OCI-LY1 (cell line): ENCODE results near the gene PAQR8.

Experiments
- H2AFZ ChIP-seq: fragments of 200-600 bp; sonication (generic), shearing (Covaris generic); 2 replicates; pipeline ENCODE4 v1.6.0; 2014; ENCODE audit warnings: antibody characterized with exemption, mild to moderate bottlenecking, low read length
- H3F3A ChIP-seq: fragments of 200-600 bp; sonication (generic), shearing (Covaris generic); 2 replicates; pipeline ENCODE4 v1.6.0; 2014; ENCODE audit warnings: mild to moderate bottlenecking, antibody characterized with exemption, low read length, moderate library complexity; ENCODE audit not compliant: insufficient read depth
- H3K27ac ChIP-seq: fragments of 200-600 bp; sonication (generic); 2 replicates; pipeline ENCODE4 v1.5.1; 2014; ENCODE audit warnings: low read length, mixed run types, mild to moderate bottlenecking, low read depth; ENCODE audit not compliant: poor library complexity, severe bottlenecking
- H3K27me3 ChIP-seq: fragments of 200-600 bp; sonication (generic); 2 replicates; pipeline ENCODE4 v1.6.0; 2014; ENCODE audit warnings: antibody characterized with exemption, mild to moderate bottlenecking, low read length, moderate library complexity; ENCODE audit not compliant: insufficient read depth
- H3K36me3 ChIP-seq: fragments of 200-600 bp; sonication (generic); 2 replicates; pipeline ENCODE4 v1.6.1; 2014; ENCODE audit warnings: mild to moderate bottlenecking, antibody characterized with exemption, low read length, moderate library complexity, mixed read lengths; ENCODE audit not compliant: insufficient read depth
- H3K4me1 ChIP-seq: fragments of 200-600 bp; sonication (generic); 2 replicates; pipeline ENCODE4 v1.5.1; 2014; ENCODE audit warnings: mild to moderate bottlenecking, low read length, moderate library complexity; ENCODE audit not compliant: insufficient read depth, severe bottlenecking
- H3K4me2 ChIP-seq: fragments of 200-600 bp; sonication (generic), shearing (Covaris generic); 2 replicates; pipeline ENCODE4 v1.6.1; 2014; ENCODE audit warnings: low read length
- H3K4me3 ChIP-seq: fragments of 200-600 bp; sonication (generic); 2 replicates; pipeline ENCODE4 v1.5.1; 2014; ENCODE audit warnings: low read length, low read depth, mild to moderate bottlenecking, mixed read lengths; ENCODE audit not compliant: poor library complexity, severe bottlenecking
- H3K79me2 ChIP-seq: fragments of 200-600 bp; shearing (Covaris generic); 2 replicates; pipeline ENCODE4 v1.6.1; 2016; ENCODE audit warnings: mixed run types, low read length, mixed read lengths; ENCODE audit not compliant: insufficient read depth
- H3K9ac ChIP-seq: fragments of 200-600 bp; sonication (generic), shearing (Covaris generic); 2 replicates; pipeline ENCODE4 v1.6.1; 2014; ENCODE audit warnings: mild to moderate bottlenecking, low read length, mixed read lengths
- H3K9me2 ChIP-seq: fragments of 200-600 bp; sonication (generic), shearing (Covaris generic); 2 replicates; pipeline ENCODE4 v1.6.1; 2014; ENCODE audit warnings: low read depth, mild to moderate bottlenecking, low read length, mixed read lengths
- H3K9me3 ChIP-seq: fragments of 200-600 bp; shearing (Covaris generic); 2 replicates; pipeline ENCODE4 v1.6.1; 2014; ENCODE audit warnings: low read length, mixed read lengths
- H4K20me1 ChIP-seq: fragments of 200-600 bp; sonication (generic), shearing (Covaris generic); 2 replicates; pipeline ENCODE4 v1.6.0; 2016; ENCODE audit warnings: mild to moderate bottlenecking, low read length; ENCODE audit not compliant: insufficient read depth
- CTCF ChIP-seq: fragments of 200-600 bp; sonication (generic), shearing (Covaris generic); IDR thresholded peaks from 2 replicates; pipeline ENCODE4 v1.5.1; 2017; ENCODE audit warnings: mild to moderate bottlenecking, antibody characterized with exemption, low read length, moderate library complexity, mixed read lengths
- EZH2 ChIP-seq: fragments of 200-600 bp; sonication (generic), shearing (Covaris generic); IDR thresholded peaks from 2 replicates; pipeline ENCODE4 v1.8.0; 2017; ENCODE audit warnings: borderline replicate concordance, mixed run types, mild to moderate bottlenecking, antibody characterized with exemption, low read length, moderate library complexity, mixed read lengths

Gene PAQR8

GRCh38 chr6:52364480-52365166 is 2.7 kb downstream of the PAQR8 start:
- H3K4me2 ChIP-seq: no peak overlapping the region
- H3K9me3 ChIP-seq: no peaks in the 10 kb centered on the region
- H3K4me1 ChIP-seq: peaks cover 43% of the 10 kb centered on the region
- H3K27me3 ChIP-seq: no peaks in the 10 kb centered on the region
- TF ChIP-seq EZH2: no peak
- no peak for TF ChIP-seq CTCF
- peaks cover 13% of the 10 kb centered on the region; the same call in 1 of the 2 replicates for H3K36me3 ChIP-seq
- no peaks in the 10 kb centered on the region for H4K20me1 ChIP-seq
- no peak overlapping the region for H3K27ac ChIP-seq
- no peaks in the 10 kb centered on the region for H3F3A ChIP-seq
- H3K4me3 ChIP-seq: no peak overlapping the region
- no peaks in the 10 kb centered on the region for H3K9me2 ChIP-seq
- 0 out of 2 replicates have a peak, but pooled peaks cover 19% of the 10 kb centered on the region for H3K79me2 ChIP-seq
- no peak overlapping the region for H3K9ac ChIP-seq
- H2AFZ ChIP-seq: no peak overlapping the region

- H3K9me2 ChIP-seq: no peaks in the 10 kb centered on the region
- H4K20me1 ChIP-seq: no peaks in the 10 kb centered on the region
- TF ChIP-seq EZH2: no peak
- no peak for TF ChIP-seq CTCF
- peaks cover 13% of the 10 kb centered on the region; the same call in 1 of the 2 replicates for H3K36me3 ChIP-seq
- no peaks in the 10 kb centered on the region for H3K9me3 ChIP-seq
- H3K79me2 ChIP-seq: 0 out of 2 replicates have a peak, but pooled peaks cover 19% of the 10 kb centered on the region
- no peak overlapping the region for H3K27ac ChIP-seq
- H3K4me3 ChIP-seq: no peak overlapping the region
- H3K4me2 ChIP-seq: no peak overlapping the region
- H3K27me3 ChIP-seq: no peaks in the 10 kb centered on the region
- H3K9ac ChIP-seq: no peak overlapping the region
- H2AFZ ChIP-seq: no peak overlapping the region
- no peaks in the 10 kb centered on the region for H3F3A ChIP-seq
- peaks cover 36% of the 10 kb centered on the region for H3K4me1 ChIP-seq
Observed at GRCh38 chr6:52365317-52365716, 3.4 kb downstream of the PAQR8 start.

GRCh38 chr6:52365866-52366540 is 4.1 kb downstream of the PAQR8 start:
- peaks cover 13% of the 10 kb centered on the region; the same call in 1 of the 2 replicates for H3K36me3 ChIP-seq
- 0 out of 2 replicates have a peak, but pooled peaks cover 19% of the 10 kb centered on the region for H3K79me2 ChIP-seq
- peaks cover 29% of the 10 kb centered on the region for H3K4me1 ChIP-seq
- no peaks in the 10 kb centered on the region for H3K9me3 ChIP-seq
- no peak overlapping the region for H2AFZ ChIP-seq
- H3K4me3 ChIP-seq: no peak overlapping the region
- H3K27ac ChIP-seq: no peak overlapping the region
- no peaks in the 10 kb centered on the region for H3F3A ChIP-seq
- no peaks in the 10 kb centered on the region for H4K20me1 ChIP-seq
- no peak for TF ChIP-seq CTCF
- TF ChIP-seq EZH2: no peak
- no peak overlapping the region for H3K4me2 ChIP-seq
- no peak overlapping the region for H3K9ac ChIP-seq
- no peaks in the 10 kb centered on the region for H3K27me3 ChIP-seq
- H3K9me2 ChIP-seq: no peaks in the 10 kb centered on the region
